T-helper 17 cell (primary cell): ENCODE measurements around the gene TMEM94. TPM values are rescaled to one million over a fixed set of nuclear protein-coding genes. Genes with fewer than 3 reads are reported as not detected.

Experiments
- ATAC-seq: fragments of 150-1000 bp; cut with Tn5 transposase; 2 replicates; pipeline ENCODE4 v1.10.0; 2021; ENCODE audit warnings: mild to moderate bottlenecking, moderate library complexity
- DNase-seq, 3 donors: peaks; one replicate each; pipeline versions ENCODE4 v3.0.0 to v3.0.0-alpha.2; 2020 to 2021
- H3K9me3 ChIP-seq: one replicate; pipeline ENCODE4 v1.7.0; 2013; ENCODE audit warnings: low read length, mild to moderate bottlenecking; ENCODE audit not compliant: control insufficient read depth, poor library complexity, severe bottlenecking
- H3K27ac Mint-ChIP-seq: one replicate; pipeline ENCODE4 v1.8.0; 2022; ENCODE audit warnings: mild to moderate bottlenecking, moderate library complexity, mixed read lengths
- H3K27me3 Mint-ChIP-seq: one replicate; pipeline ENCODE4 v1.8.0; 2022; ENCODE audit warnings: mixed read lengths
- H3K36me3 Mint-ChIP-seq: one replicate; pipeline ENCODE4 v1.8.0; 2022; ENCODE audit warnings: low read depth, mixed read lengths
- H3K4me1 Mint-ChIP-seq: one replicate; pipeline ENCODE4 v1.8.0; 2022; ENCODE audit warnings: mild to moderate bottlenecking, mixed read lengths
- H3K4me3 Mint-ChIP-seq: one replicate; pipeline ENCODE4 v1.8.0; 2022; ENCODE audit warnings: mild to moderate bottlenecking, moderate library complexity, mixed read lengths
- total RNA-seq, 4 donors: library from RNA in 2 of 4; stranded (reverse) in 2 of 4; gene quantifications; one replicate each; pipeline ENCODE4 v1.2.3 and lab custom pipeline; 2022 to 2026

The TMEM94 gene
- total RNA-seq, 2 donors from 2014 or later = 70.1 to 70.2 TPM

GRCh38 chr17:75526555-75527270 is 70.3 kb downstream of the TMEM94 start:
- ATAC-seq = no peak
- Mint-ChIP-seq H3K4me3 (peak overlapping the region; percentile 82), H3K27ac (no peak overlapping the region), H3K36me3 (no peaks in the 10 kb centered on the region), H3K4me1 (peaks cover 12% of the 10 kb centered on the region), H3K27me3 (no peaks in the 10 kb centered on the region)
- DNase-seq = no peak
- H3K9me3 ChIP-seq = no peaks in the 10 kb centered on the region

- ATAC-seq (no peak), DNase-seq (no peak)
- Mint-ChIP-seq H3K27ac (no peak overlapping the region), H3K4me3 (no peak overlapping the region), H3K27me3 (no peaks in the 10 kb centered on the region), H3K36me3 (no peaks in the 10 kb centered on the region), H3K4me1 (peaks cover 18% of the 10 kb centered on the region)
- no peaks in the 10 kb centered on the region for H3K9me3 ChIP-seq
Observed at GRCh38 chr17:75530837-75531720, 74.6 kb downstream of the TMEM94 start.

GRCh38 chr17:75531721-75532072 is 75.3 kb downstream of the TMEM94 start:
- no peaks in the 10 kb centered on the region for H3K9me3 ChIP-seq
- ATAC-seq (no peak), DNase-seq (no peak)
- Mint-ChIP-seq H3K4me3 (no peak overlapping the region), H3K27me3 (no peaks in the 10 kb centered on the region), H3K36me3 (no peaks in the 10 kb centered on the region), H3K27ac (no peak overlapping the region), H3K4me1 (peaks cover 13% of the 10 kb centered on the region)

GRCh38 chr17:75535119-75535537 is 78.7 kb downstream of the TMEM94 start:
- DNase-seq (no peak), ATAC-seq (peak; percentile 92)
- H3K4me3 Mint-ChIP-seq = peak overlapping the region; percentile 87
- no peaks in the 10 kb centered on the region for H3K9me3 ChIP-seq
- H3K27ac Mint-ChIP-seq = peak overlapping the region; percentile 90
- H3K27me3 Mint-ChIP-seq = no peaks in the 10 kb centered on the region
- H3K36me3 Mint-ChIP-seq = no peaks in the 10 kb centered on the region
- peaks cover 14% of the 10 kb centered on the region for H3K4me1 Mint-ChIP-seq

GRCh38 chr17:75535871-75536270 is 79.4 kb downstream of the TMEM94 start:
- Mint-ChIP-seq H3K27ac (peak overlapping the region; percentile 90), H3K36me3 (no peaks in the 10 kb centered on the region), H3K4me1 (peaks cover 18% of the 10 kb centered on the region), H3K27me3 (no peaks in the 10 kb centered on the region), H3K4me3 (no peak overlapping the region)
- DNase-seq (no peak), ATAC-seq (no peak)
- H3K9me3 ChIP-seq = no peaks in the 10 kb centered on the region

GRCh38 chr17:75536366-75536765 is 79.9 kb downstream of the TMEM94 start:
- peak overlapping the region; percentile 90 for H3K27ac Mint-ChIP-seq
- H3K9me3 ChIP-seq = no peaks in the 10 kb centered on the region
- no peaks in the 10 kb centered on the region for H3K27me3 Mint-ChIP-seq
- DNase-seq = no peak
- H3K4me3 Mint-ChIP-seq = peak overlapping the region; percentile 21
- no peaks in the 10 kb centered on the region for H3K36me3 Mint-ChIP-seq
- peaks cover 20% of the 10 kb centered on the region for H3K4me1 Mint-ChIP-seq
- no peak for ATAC-seq

- H3K4me1 Mint-ChIP-seq = peaks cover 16% of the 10 kb centered on the region
- no peaks in the 10 kb centered on the region for H3K27me3 Mint-ChIP-seq
- H3K9me3 ChIP-seq = no peaks in the 10 kb centered on the region
- DNase-seq = no peak
- H3K4me3 Mint-ChIP-seq = no peak overlapping the region
- ATAC-seq = no peak
- H3K36me3 Mint-ChIP-seq = no peaks in the 10 kb centered on the region
- H3K27ac Mint-ChIP-seq = no peak overlapping the region
Observed at GRCh38 chr17:75539967-75540729, 83.7 kb downstream of the TMEM94 start.

GRCh38 chr17:75540923-75541503 is 84.6 kb downstream of the TMEM94 start:
- ATAC-seq (no peak), DNase-seq (no peak)

GRCh38 chr17:75542229-75542628 is 85.8 kb downstream of the TMEM94 start:
- DNase-seq (no peak), ATAC-seq (no peak)
- Mint-ChIP-seq H3K27me3 (no peaks in the 10 kb centered on the region), H3K4me1 (peaks cover 17% of the 10 kb centered on the region), H3K36me3 (no peaks in the 10 kb centered on the region), H3K27ac (no peak overlapping the region), H3K4me3 (no peak overlapping the region)
- no peaks in the 10 kb centered on the region for H3K9me3 ChIP-seq

More at GRCh38 chr17:75540923-75541503, 84.6 kb downstream of the TMEM94 start:
- no peaks in the 10 kb centered on the region for H3K9me3 ChIP-seq
- H3K27me3 Mint-ChIP-seq = no peaks in the 10 kb centered on the region
- no peaks in the 10 kb centered on the region for H3K36me3 Mint-ChIP-seq
- H3K4me1 Mint-ChIP-seq = peaks cover 15% of the 10 kb centered on the region
- no peak overlapping the region for H3K27ac Mint-ChIP-seq
- H3K4me3 Mint-ChIP-seq = no peak overlapping the region

- no peaks in the 10 kb centered on the region for H3K27me3 Mint-ChIP-seq
- DNase-seq = no peak
- peaks cover 17% of the 10 kb centered on the region for H3K4me1 Mint-ChIP-seq
- no peak overlapping the region for H3K27ac Mint-ChIP-seq
- no peak overlapping the region for H3K4me3 Mint-ChIP-seq
- ATAC-seq = no peak
- no peaks in the 10 kb centered on the region for H3K36me3 Mint-ChIP-seq
- H3K9me3 ChIP-seq = no peaks in the 10 kb centered on the region
Observed at GRCh38 chr17:75542728-75543336, 86.4 kb downstream of the TMEM94 start.

- Mint-ChIP-seq H3K4me3 (no peak overlapping the region), H3K27ac (no peak overlapping the region), H3K4me1 (peaks cover 15% of the 10 kb centered on the region), H3K27me3 (no peaks in the 10 kb centered on the region), H3K36me3 (no peaks in the 10 kb centered on the region)
- DNase-seq (no peak), ATAC-seq (no peak)
- no peaks in the 10 kb centered on the region for H3K9me3 ChIP-seq
Observed at GRCh38 chr17:75544250-75544649, 87.8 kb downstream of the TMEM94 start.

- no peaks in the 10 kb centered on the region for H3K9me3 ChIP-seq
- no peak for ATAC-seq
- no peak overlapping the region for H3K27ac Mint-ChIP-seq
- no peak for DNase-seq
- H3K4me3 Mint-ChIP-seq = no peak overlapping the region
- H3K27me3 Mint-ChIP-seq = no peaks in the 10 kb centered on the region
- no peaks in the 10 kb centered on the region for H3K36me3 Mint-ChIP-seq
- peaks cover 9% of the 10 kb centered on the region for H3K4me1 Mint-ChIP-seq
Observed at GRCh38 chr17:75546181-75546580, 89.7 kb downstream of the TMEM94 start.
